Stimulated activated CD4-positive, alpha-beta T cell treated with anti-CD3 and anti-CD28 coated beads, Interleukin-12 subunit alpha, Interleukin-12 subunit beta, amount 100 ng/mL, for 48 hours (primary cell): ENCODE data around the gene ADAT1.
A peak's percentile ranks its signal among the peaks of the same experiment; 100 is the strongest.

ENCODE experiments used
- DNase-seq, 3 donors: peaks; one replicate each; pipeline ENCODE4 v3.0.0-alpha.2; 2020; ENCODE audit warnings: low read depth in 2 of 3, low spot score in 1 of 3

ADAT1 gene

DNA sequence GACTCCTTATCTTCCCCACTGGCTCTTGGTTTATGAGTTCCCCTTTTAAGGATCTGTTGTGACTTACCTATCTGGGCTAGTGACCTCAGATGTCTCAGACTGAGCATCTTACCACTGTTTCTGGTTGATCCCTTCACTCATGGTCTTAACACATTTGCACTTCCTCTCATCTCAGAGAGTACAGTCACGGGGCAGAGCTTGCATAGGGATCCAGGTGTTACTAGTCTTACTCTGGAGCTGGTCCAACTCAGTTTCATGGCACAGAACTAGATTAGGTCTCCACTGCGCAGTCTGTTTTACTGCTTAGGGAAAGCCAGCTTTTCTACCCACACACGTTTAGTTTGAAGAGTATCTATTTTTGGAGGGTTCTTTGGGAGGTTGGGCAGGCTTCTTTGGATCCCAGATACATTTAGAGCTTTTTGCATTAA, 46.7 kb downstream of the ADAT1 start:
- DNase-seq: no peak

DNA sequence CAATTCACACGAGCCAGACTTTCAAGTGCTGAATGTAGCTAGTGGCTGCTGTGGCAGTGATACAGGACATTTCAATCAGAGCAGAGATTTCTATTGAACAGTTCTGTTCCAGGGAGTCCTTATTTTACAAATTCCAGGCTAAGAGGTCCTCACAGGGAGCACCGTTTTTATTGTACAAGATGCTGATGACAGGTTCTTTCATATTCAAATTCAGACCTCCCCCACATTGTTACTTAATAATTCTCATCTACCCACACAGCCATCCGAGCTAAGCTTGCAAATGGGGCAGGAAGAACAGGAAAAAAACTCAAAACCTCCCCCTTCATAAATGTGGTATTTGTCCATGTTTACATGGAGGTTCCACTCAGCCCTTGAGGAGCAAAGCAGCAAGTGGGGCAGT, 47.1 kb downstream of the ADAT1 start:
- DNase-seq: no peak

DNA sequence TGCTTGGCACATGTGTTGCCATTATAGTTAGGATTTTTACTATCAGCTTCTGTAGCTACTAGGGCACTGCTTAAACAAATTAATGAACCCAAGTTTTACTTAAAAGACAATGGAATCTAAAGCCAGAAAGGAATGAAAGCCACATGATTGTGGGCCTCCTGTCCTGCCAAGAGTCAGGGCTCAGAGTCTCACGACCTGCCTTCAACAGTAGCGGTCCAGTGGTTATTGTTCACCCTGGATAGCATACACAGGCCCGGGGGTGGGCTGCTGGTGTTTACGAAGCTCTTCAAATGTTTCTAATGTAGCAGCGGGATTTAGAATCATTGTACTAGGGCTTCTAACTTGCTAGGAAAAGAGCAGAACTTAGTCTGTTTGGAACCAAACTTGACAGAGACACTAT, 49.1 kb downstream of the ADAT1 start:
- no peak for DNase-seq

DNA sequence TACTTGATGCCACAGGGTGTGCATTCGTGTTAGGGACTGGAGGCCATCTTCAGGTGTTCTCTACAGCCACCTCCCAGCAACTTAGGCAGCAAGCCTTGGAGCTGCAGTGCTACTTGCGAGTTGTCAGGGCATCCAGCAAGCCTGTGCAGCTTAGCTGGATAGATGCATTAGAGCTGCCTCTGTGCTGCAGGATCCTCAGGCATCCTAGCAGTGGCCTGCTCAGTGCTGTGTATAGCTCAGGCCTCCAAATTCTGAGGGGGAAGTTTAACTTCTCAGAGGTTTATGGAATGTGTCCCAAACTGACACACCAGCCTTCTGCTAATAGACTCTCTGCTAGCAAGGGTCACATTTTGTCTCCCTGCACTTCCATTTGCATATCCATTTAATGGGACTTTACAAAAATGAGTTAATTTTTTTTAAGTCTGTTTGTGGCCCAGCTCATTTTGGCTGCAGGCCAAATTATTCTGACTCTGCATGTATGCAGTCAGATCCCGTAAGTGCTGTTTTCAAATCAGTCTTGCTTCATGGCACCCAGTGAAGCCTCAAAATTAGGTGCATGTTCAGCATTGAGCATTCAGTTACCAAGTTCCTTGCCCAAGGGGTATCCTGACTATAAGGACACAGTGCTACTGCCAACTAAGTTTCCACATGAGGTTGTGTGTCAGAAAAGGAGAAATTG, 50.1 kb downstream of the ADAT1 start:
- DNase-seq: no peak

DNA sequence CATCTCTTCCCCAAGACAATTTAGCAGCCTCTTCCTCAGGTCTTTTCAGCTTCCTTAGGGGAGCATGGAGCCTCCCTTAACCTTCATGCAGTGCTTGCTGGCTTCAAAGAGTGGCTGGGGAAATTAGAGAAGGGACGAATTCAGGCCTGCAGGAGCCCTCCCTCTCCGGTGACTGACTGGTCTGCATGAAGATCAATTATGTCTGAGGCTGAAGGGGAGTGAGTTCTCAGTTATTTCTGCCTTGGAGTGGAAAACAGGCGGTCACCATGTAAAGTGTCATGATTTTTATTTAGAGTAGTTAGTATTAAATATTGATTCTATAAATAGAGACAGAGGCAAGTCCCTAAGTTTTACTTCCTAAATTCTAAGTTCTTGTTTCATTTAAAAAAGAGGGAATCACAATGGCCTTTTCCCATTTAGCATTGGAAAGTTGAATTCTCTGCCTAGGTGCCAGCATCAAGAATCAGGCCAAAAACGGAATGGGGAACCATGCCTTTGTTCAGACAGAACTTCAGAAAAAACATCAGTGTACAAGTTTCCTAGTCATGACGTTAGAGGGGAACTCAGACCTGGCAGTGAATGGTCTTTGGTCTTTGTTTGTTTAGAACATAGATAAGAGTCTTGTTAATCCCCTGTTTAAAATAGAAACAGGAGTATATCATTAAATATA, 52.5 kb downstream of the ADAT1 start:
- no peak for DNase-seq

DNA sequence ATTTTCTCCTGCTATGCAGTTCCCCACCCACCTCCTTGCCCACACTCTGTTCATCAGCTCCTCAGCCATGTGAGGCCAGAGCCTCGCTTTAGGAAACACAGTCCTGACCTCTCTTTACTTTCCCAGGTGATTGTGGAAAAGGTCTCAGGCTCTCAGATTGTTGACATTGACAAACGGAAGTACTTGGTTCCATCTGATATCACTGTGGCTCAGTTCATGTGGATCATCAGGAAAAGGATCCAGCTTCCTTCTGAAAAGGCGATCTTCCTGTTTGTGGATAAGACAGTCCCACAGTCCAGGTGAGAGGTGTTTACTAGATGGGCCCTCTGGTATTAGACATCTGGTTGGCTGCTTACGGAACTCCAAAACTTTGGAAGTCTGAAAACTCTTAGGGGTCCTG, 55.2 kb downstream of the ADAT1 start:
- no peak for DNase-seq

DNA sequence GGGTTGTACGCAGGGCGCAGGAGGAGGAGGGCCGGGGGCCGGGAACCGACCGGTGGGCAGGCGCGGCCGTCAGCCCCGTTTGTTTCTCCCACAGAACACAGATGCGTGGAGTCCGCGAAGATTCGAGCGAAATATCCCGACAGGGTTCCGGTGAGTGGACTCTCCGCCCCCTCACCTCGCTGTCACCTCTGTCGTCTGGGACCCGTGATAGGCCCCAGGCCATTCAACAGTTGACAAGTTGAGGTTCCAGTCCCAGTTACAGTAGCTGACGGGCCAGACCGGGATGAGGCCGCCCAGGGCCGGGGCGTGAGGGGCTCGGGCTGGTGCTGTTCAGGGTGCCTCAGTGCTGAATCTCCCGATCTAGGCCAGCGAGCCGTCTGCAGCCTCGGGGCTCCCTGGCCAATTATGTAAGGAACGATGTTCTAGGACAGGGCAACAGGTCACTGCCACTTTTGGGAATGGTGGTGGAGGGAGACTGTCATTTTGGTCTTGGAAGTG, 56.3 kb downstream of the ADAT1 start:
- DNase-seq: peak in 2 of 3 donors; percentile 12 to 14

DNA sequence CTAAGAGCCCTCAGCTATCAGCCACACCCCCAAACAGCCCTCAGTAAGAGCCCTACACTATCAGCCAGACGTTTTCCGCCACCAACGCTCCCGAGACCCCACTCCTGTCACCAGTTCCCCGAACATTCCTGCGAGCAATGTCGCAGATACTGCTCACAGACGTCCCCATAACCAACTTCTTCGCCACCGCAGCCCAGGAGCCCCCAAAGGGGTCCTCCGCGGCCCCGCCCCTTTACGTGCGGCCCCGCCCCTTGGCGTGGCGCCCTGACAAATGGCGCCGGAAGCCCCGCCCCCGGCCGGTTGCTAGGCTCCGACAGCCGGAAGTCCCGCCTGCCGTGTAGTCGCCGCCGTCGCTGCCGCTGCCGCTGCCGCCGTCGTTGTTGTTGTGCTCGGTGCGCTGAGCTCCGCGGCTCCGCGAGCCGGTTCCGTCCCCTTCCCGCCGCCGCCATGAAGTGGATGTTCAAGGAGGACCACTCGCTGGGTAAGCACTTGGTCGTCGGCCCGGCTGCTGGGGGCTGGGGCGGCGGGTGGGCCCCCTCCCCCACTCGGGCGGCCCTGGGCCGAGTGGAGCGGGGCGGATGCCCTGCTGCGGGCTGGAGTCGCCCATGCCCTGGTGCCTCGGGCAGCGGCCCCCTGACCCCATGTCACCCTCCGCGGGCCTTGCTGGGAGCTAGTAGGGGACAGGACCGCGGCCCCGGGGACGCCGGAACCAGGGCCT, 56.9 kb downstream of the ADAT1 start, which contains the start of gene GABARAPL2:
Gene GABARAPL2, plus strand, starts transcription at position 340 of the 718 bp plus-strand sequence. Its CDS starts 108 bp downstream, at position 448.
- peak; percentile 75 to 88 (median 84) for DNase-seq

DNA sequence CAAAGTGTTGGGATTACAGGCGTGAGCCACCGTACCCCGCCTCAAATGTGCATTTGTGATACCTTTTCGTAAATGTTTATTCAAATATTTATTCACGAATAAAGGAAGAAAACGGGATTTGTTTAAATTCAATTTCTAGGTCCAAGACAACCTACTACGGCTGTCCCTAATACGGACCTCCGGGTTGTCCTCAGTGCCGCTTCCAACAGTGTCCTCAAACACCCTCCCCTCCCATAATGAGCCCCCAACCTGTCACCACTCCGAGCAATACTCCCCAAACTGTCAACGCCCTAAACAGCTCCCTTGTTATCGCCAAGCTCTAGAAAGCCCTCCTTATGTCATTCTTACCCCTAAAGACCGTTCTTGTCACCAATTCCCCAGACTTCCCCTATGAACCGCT, 57.4 kb downstream of the ADAT1 start:
- DNase-seq: no peak

DNA sequence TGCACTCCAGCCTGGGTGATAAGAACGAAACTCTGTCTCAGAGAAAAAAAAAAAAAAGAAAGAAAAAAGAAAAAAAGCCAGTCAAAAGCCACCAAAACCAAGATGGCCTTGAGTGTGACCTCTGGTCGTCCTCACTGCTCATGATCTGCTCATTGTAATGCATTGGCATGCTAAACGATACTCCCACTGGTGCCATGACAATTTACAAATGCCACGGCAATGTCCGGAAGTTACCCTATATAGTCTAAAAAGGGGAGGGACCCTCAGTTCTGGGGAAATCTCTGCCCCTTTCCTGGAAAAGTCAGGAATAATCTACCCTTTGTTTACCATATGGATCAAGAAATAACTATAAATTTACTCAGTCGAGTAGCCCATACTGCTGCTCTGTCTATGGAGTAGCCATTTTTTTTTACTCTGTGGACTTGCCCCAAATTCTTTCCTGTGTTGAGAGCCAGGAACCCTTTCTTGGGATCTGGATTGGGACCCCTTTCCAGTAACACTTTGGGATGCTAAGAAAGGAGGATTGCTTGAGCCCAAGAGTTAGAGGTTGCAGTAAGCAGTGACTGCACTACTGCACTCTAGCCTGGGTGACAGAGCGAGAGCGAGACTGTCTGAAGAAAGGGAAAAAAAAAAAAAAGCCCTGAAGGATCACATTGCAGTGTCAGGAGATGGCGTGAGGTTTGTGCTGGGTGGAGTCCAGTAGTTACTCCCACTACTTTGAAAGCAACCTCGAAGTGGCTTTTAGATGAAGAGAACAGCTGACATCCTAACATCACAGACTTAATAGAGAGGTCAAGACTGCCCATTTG, 63.3 kb downstream of the ADAT1 start:
- DNase-seq: no peak

DNA sequence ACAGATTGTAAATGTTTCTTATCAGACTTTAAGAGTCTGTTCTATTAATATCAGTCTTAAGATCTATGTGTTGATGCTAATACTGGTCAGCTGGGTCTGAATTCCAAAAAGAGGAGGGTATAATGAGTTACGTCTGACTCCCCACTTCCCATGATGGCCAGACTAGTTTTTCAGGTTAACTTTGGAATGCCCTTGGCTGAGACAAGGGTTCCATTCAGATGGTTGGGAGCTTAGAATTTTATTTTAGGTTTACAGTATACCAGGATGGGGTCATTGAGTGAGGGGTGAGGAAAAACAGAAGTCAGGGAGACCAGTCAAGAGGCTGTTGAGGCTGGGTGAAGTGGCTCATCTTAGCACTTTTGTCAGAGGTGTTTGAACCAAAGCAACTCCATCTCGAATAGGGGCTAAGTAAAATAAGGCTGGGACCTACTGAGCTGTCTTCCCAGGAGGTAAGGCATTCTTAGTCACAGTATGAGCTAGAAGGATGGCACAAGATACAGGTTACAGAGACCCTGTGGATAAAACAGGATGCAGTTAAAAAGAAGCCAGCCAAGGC, 64.2 kb downstream of the ADAT1 start:
- no peak for DNase-seq

DNA sequence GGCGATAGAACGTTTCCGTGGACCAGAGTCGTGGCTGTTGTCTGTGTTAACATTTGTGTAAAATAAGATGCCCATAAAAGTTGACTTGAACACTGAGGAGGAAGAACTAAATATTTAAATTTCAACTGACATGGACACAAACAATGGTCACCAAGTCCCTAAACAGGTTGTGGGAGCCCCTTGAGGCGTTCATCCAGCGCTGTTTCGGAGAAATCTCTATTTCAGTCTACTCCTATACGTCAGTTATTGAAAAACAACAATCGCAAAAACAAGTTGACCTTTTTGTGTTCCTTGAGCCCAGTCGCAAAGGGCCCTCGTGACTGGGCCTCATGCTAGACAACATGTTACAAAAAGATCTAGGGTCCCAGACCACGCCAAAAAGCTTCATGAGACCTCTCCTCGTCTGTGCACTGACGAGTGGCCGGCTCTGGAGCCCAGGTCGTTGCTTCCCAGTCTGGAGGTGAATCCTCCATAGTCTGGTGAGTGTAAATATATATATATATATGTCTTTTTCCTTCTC, 66.6 kb downstream of the ADAT1 start:
- DNase-seq: no peak

DNA sequence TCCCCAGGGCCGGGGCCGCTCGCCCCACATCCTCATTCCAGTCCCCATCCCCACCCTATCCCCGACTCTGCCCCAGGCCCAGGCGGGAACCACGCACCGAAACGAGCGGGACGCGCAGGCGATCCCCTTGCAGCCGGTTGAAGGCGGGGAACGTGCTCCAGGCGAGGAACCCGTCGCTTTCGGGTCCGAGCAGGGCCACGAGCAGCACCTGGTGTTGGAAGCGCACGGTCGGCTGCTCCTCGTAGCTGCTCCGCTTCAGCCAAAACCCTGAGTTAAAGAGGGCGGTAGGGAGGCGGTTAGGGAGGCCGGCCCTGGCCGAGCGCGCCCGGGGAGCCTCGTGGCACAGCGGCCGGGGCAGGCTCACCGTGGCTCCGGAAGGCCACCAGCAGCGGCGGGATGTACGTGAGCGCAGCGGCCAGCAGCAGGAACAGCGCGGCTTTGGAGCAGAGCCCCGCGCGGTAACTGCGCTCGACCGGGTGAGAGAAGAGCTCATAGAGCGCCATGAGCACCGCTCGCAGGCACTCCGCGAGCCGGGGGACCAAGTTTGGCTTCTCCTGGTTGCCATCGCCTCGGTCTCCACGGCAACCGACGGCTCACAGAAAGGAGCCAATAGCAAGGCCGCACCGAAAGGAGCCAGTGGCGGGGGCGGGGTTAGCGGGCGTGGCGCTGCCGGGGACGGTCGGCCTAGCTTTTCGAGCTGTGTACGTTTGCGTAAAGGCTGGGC, 67.2 kb downstream of the ADAT1 start, which contains the start of gene TMEM231:
Gene TMEM231, minus strand, starts transcription at position 546 of the 724 bp plus-strand sequence. Its CDS starts 43 bp downstream, at position 503.
- DNase-seq: peak; percentile 93 to 97 (median 95)

DNA sequence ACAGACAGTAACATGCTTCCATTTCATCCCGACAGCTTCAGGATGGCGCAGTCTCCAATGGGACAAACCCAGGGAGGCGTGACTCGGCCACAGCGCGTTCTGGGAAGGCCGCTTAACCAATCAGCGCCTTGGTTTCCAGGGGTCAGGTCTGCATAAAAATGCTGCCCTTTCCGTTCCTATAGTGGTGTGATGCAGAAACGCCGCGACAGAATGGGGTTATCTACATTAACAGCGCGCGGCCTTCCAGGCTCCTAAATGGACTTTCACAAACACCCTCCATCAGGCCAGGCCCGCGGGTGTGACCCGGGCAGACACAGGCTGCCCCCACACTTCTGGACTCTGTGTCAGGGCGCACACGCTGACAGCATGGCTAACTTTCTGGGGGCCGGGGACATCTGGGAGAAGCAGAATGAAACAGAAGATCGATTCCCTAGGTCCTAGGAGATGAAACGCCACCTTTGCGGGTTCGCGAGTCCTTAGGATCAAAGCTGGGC, 67.8 kb downstream of the ADAT1 start:
- peak in 1 of 3 donors; percentile 14 for DNase-seq

DNA sequence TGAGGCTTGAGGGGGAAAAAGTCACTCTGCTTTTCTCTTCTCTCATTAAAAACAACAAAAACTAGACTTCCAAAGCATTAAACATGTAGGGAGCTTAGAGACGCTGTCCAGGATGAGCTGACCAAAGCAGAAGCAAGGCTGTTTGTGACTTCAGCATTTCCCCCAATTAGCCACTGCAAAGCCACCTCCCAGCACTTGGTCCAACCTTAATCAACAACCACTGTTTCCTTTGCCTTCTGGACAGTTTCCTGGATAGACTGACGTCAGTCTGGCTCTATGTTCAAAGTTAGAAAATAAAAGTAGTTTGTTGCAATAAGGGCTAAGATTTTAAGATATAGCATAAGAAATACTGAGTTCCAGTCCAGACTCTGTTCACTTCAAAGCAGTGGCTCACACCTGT, 70.1 kb downstream of the ADAT1 start:
- no peak for DNase-seq

DNA sequence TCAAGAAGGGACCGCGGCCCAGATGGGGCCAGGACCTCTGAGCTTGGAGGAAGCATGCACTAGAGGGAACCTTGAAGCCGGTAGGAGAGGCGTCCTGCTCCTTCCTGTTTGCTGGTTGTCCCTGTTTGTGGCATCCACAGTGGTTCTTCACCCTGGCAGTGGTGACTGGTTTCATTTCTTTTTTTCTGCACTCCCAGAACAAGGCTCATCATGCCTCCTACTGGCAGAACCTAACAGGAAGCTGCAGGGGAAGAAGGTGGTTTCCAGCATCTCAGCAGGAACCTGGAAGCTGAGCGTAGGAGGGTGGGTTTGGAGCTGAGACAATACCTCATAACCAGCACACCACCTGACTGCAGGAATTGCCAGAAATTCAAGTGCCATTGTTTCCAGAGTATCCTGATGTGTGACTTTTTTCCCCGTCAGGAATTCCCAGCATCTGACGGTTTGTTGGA, 72.8 kb downstream of the ADAT1 start:
- DNase-seq: peak in 2 of 3 donors; percentile 13 to 28
